Astrocyte (in vitro differentiated cells and primary cell): ENCODE measurements around the gene ATP2C2.

Experiments used
- CTCF ChIP-seq: IDR thresholded peaks from 2 replicates; pipeline ENCODE4 v1.5.1; 2011; ENCODE audit warnings: low read depth, mild to moderate bottlenecking, inconsistent platforms, low read length, moderate library complexity; ENCODE audit not compliant: insufficient read depth
- EZH2 ChIP-seq: IDR thresholded peaks from 2 replicates; pipeline ENCODE4 v1.6.1; 2012; ENCODE audit warnings: mild to moderate bottlenecking, low read length, inconsistent platforms; ENCODE audit not compliant: insufficient read depth

DNA sequence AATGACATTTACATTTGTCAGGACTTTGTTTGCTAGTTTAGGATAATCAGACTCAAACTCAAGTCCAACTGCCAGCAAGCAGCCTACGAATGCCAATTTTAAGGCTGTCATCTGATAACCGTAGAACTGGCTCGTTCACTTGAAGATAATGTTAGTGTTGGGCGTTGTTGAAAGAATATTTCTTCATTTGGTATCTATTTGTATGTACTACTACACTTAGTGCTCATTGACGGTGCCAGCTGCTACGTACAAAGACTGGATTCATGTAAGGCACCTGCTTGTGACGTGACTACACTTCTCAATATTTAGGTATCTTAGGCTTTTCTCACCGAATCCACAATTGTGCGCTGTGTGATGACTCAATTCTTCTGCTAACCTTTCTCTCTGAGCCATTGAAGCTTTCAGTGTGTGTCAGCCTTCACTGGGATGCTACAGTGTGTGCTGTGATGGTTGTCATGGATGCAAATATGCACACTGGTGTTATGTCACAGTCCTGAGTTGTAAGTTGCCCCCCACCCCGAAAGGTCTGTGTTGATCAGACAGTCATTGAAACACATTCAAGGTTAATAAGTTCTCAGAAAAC lies 5.7 kb downstream of the ATP2C2 start:
- TF ChIP-seq CTCF (no peak), EZH2 (no peak)
